H1 (cell line): ENCODE data around the gene PC. TPM values are rescaled to one million over a fixed set of nuclear protein-coding genes. Genes with fewer than 3 reads are reported as not detected.

Experiments
- CTCF ChIA-PET: fragments of 300-600 bp; sonication (Branson Sonifier 250); formaldehyde crosslinking; loops from one replicate; lab custom pipeline; 2021; ENCODE audit not compliant: partially characterized antibody; lab: Charles Lee
- POLR2A ChIA-PET: fragments of 300-600 bp; sonication (Branson Sonifier 250); formaldehyde crosslinking; loops from one replicate; lab custom pipeline; 2021; ENCODE audit warnings: inconsistent platforms; ENCODE audit not compliant: partially characterized antibody; lab: Charles Lee
- DNase-seq, 2 experiments: peaks; one replicate each; pipeline versions ENCODE4 v3.0.0 to v3.0.0-alpha.2; 2010 to 2022; ENCODE audit warnings: low spot score in 2 of 2, low read depth in 1 of 2, mixed read lengths in 1 of 2
- FAIRE-seq: peaks from 2 replicates; lab custom pipeline; 2011; peaks lifted over from hg19 to GRCh38; lab: Jason Lieb, UNC
- H2AFZ ChIP-seq: 2 replicates; pipeline ENCODE4 v1.8.1; 2012; ENCODE audit warnings: low read length, inconsistent platforms
- H2AK5ac ChIP-seq: 2 replicates; pipeline ENCODE4 v1.6.1; 2013; ENCODE audit warnings: low read depth, low read length
- H2BK120ac ChIP-seq: replicated peaks from 2 replicates; pipeline ENCODE3; 2013; ENCODE audit warnings: low read depth, low read length, inconsistent platforms
- H2BK12ac ChIP-seq: 2 replicates; pipeline ENCODE4 v1.6.1; 2013; ENCODE audit warnings: low read depth, low read length
- H2BK15ac ChIP-seq: 2 replicates; pipeline ENCODE4 v1.6.1; 2013; ENCODE audit warnings: low read length
- H2BK20ac ChIP-seq: 2 replicates; pipeline ENCODE4 v1.6.1; 2013; ENCODE audit warnings: low read length
- H2BK5ac ChIP-seq: 2 replicates; pipeline ENCODE4 v1.6.1; 2013; ENCODE audit warnings: low read depth, low read length
- H3K14ac ChIP-seq: 2 replicates; pipeline ENCODE4 v1.6.1; 2013; ENCODE audit warnings: inconsistent platforms; ENCODE audit not compliant: insufficient read length
- H3K18ac ChIP-seq: 2 replicates; pipeline ENCODE4 v1.6.1; 2013; ENCODE audit warnings: low read length; ENCODE audit errors: extremely low read depth
- H3K23ac ChIP-seq: 2 replicates; pipeline ENCODE4 v1.6.1; 2013; ENCODE audit warnings: inconsistent platforms; ENCODE audit not compliant: insufficient read length
- H3K23me2 ChIP-seq: 2 replicates; pipeline ENCODE4 v1.6.1; 2013; ENCODE audit warnings: low read depth, low read length
- H3K27ac ChIP-seq: 2 replicates; pipeline ENCODE4 v1.6.1; 2011; ENCODE audit warnings: low read depth, low read length, inconsistent platforms
- H3K27me3 ChIP-seq, 4 experiments: replicated peaks in 1 of 4; 1 replicate in 1 of 4; 2 replicates in 3 of 4; pipeline versions ENCODE4 v1.6.1 to v1.8.1; 2011 to 2013; ENCODE audit warnings: low read length in 3 of 4, mild to moderate bottlenecking in 3 of 4, inconsistent platforms in 2 of 4, mixed read lengths in 2 of 4, moderate library complexity in 1 of 4; ENCODE audit not compliant: control insufficient read depth in 3 of 4, insufficient read depth in 3 of 4; ENCODE audit errors: extremely low read depth in 1 of 4
- H3K36me3 ChIP-seq, 4 experiments: 2 replicates each; pipeline versions ENCODE4 v1.6.1 to v1.8.1; 2011 to 2013; ENCODE audit warnings: mild to moderate bottlenecking in 4 of 4, low read length in 3 of 4, moderate library complexity in 2 of 4, control low read depth in 1 of 4, inconsistent platforms in 1 of 4; ENCODE audit not compliant: insufficient read depth in 4 of 4, control insufficient read depth in 2 of 4
- H3K4ac ChIP-seq: replicated peaks from 2 replicates; pipeline ENCODE3; 2013; ENCODE audit warnings: low read length, low read depth, mixed read lengths, inconsistent platforms; ENCODE audit not compliant: insufficient read length
- H3K4me1 ChIP-seq, 4 experiments: replicated peaks in 1 of 4; 1 replicate in 1 of 4; 2 replicates in 3 of 4; pipeline versions ENCODE4 v1.6.1 to v1.8.1; 2011 to 2013; ENCODE audit warnings: low read length in 3 of 4, inconsistent platforms in 2 of 4, mixed read lengths in 1 of 4; ENCODE audit not compliant: insufficient read depth in 4 of 4, control insufficient read depth in 3 of 4
- H3K4me2 ChIP-seq, 2 experiments: 2 replicates each; pipeline versions ENCODE4 v1.6.1 to v1.8.1; 2011 to 2013; ENCODE audit warnings: low read depth in 2 of 2, low read length in 2 of 2, control low read depth in 1 of 2, inconsistent platforms in 1 of 2, mild to moderate bottlenecking in 1 of 2; ENCODE audit not compliant: insufficient read depth in 1 of 2
- H3K4me3 ChIP-seq, 4 experiments: fragments of 200-600, 300-600 bp in 1 of 4; sonication (generic), shearing (Covaris generic), sonication (Bioruptor Twin) in 1 of 4; 2 replicates each; pipeline versions ENCODE4 v1.5.1 to v1.8.1; 2011 to 2016; ENCODE audit warnings: low read length in 4 of 4, low read depth in 3 of 4, control low read depth in 2 of 4, inconsistent platforms in 2 of 4, mild to moderate bottlenecking in 2 of 4, mixed read lengths in 1 of 4, moderate library complexity in 1 of 4; ENCODE audit not compliant: insufficient read depth in 2 of 4; ENCODE audit errors: extremely low read depth in 1 of 4
- H3K56ac ChIP-seq: replicated peaks from 2 replicates; pipeline ENCODE3; 2013; ENCODE audit warnings: low read depth, mild to moderate bottlenecking, mixed read lengths, low read length, inconsistent platforms; ENCODE audit not compliant: insufficient read length
- H3K79me1 ChIP-seq: 2 replicates; pipeline ENCODE4 v1.6.1; 2013; ENCODE audit warnings: low read depth, low read length, control low read depth
- H3K79me2 ChIP-seq, 2 experiments: 2 replicates each; pipeline versions ENCODE4 v1.6.1 to v1.8.1; 2012 to 2013; ENCODE audit warnings: low read length in 2 of 2, mild to moderate bottlenecking in 2 of 2, inconsistent platforms in 1 of 2; ENCODE audit not compliant: insufficient read depth in 2 of 2, control insufficient read depth in 1 of 2
- H3K9ac ChIP-seq, 4 experiments: replicated peaks in 1 of 4; 1 replicate in 1 of 4; 2 replicates in 3 of 4; pipeline versions ENCODE4 v1.6.1 to v1.8.1; 2011 to 2013; ENCODE audit warnings: low read depth in 3 of 4, low read length in 3 of 4, control low read depth in 2 of 4, mild to moderate bottlenecking in 2 of 4, moderate library complexity in 2 of 4, inconsistent platforms in 1 of 4; ENCODE audit errors: extremely low read depth in 1 of 4
- H3K9me3 ChIP-seq, 2 experiments: 2 replicates each; pipeline versions ENCODE4 v1.6.1 to v1.8.1; 2012 to 2013; ENCODE audit warnings: mild to moderate bottlenecking in 2 of 2, moderate library complexity in 2 of 2, control low read depth in 1 of 2, inconsistent platforms in 1 of 2, low read depth in 1 of 2, low read length in 1 of 2, mixed read lengths in 1 of 2; ENCODE audit not compliant: insufficient read depth in 2 of 2
- H4K20me1 ChIP-seq, 2 experiments: replicated peaks in 1 of 2; 2 replicates each; pipeline versions ENCODE3 to v1.8.1; 2011 to 2013; ENCODE audit warnings: inconsistent platforms in 2 of 2, low read length in 2 of 2, mild to moderate bottlenecking in 1 of 2; ENCODE audit not compliant: insufficient read depth in 2 of 2, control insufficient read depth in 1 of 2
- H4K5ac ChIP-seq: 2 replicates; pipeline ENCODE4 v1.6.1; 2013; ENCODE audit warnings: low read length, low read depth, mixed read lengths, inconsistent platforms; ENCODE audit not compliant: insufficient read length
- H4K8ac ChIP-seq: 2 replicates; pipeline ENCODE4 v1.8.0; 2013; ENCODE audit warnings: mild to moderate bottlenecking, moderate library complexity, low read length, inconsistent platforms; ENCODE audit not compliant: insufficient read depth; ENCODE audit errors: extremely low read depth
- H4K91ac ChIP-seq: replicated peaks from 2 replicates; pipeline ENCODE3; 2013; ENCODE audit warnings: low read length, mixed read lengths, inconsistent platforms; ENCODE audit not compliant: insufficient read length
- BACH1 ChIP-seq: IDR thresholded peaks from 2 replicates; pipeline ENCODE4 v1.6.1; 2012; ENCODE audit warnings: low read length, improper control_type of control experiment
- BCL11A ChIP-seq, 2 experiments: IDR thresholded peaks; one replicate each; pipeline ENCODE4 v1.6.1; 2011; ENCODE audit warnings: low read depth in 2 of 2, low read length in 2 of 2, mild to moderate bottlenecking in 2 of 2
- CHD1 ChIP-seq: IDR thresholded peaks from 2 replicates; pipeline ENCODE4 v1.6.1; 2012; ENCODE audit warnings: low read depth, low read length, improper control_type of control experiment
- KDM1A ChIP-seq: fragments of 200-600, 300-600 bp; sonication (generic); IDR thresholded peaks from 2 replicates; pipeline ENCODE4 v1.7.1; 2016; ENCODE audit warnings: mild to moderate bottlenecking, low read length, borderline replicate concordance
- POLR2AphosphoS5 ChIP-seq: IDR thresholded peaks from 2 replicates; pipeline ENCODE4 v1.6.1; 2011; ENCODE audit warnings: low read depth, low read length
- RFX5 ChIP-seq: IDR thresholded peaks from 2 replicates; pipeline ENCODE4 v1.6.1; 2011; ENCODE audit warnings: low read depth, low read length, improper control_type of control experiment, borderline replicate concordance
- SIX5 ChIP-seq: IDR thresholded peaks from 2 replicates; pipeline ENCODE4 v1.6.1; 2011; ENCODE audit warnings: mild to moderate bottlenecking, low read depth, low read length
- YY1 ChIP-seq: IDR thresholded peaks from 2 replicates; pipeline ENCODE4 v1.6.1; 2011; ENCODE audit warnings: low read depth, mild to moderate bottlenecking, low read length
- whole genome bisulfite sequencing, 2 experiments: shearing (Covaris generic) in 1 of 2; methylation state at CpG; one replicate each; pipeline versions ENCODE4 v1.1.6 to v1.1.7; 2013 to 2015; ENCODE audit warnings: low lambda C conversion rate in 2 of 2, mixed read lengths in 2 of 2, inconsistent platforms in 1 of 2, low coverage in 1 of 2, missing lambda C conversion rate in 1 of 2; ENCODE audit not compliant: insufficient replicate concordance in 2 of 2, insufficient coverage in 1 of 2, insufficient read length in 1 of 2; ENCODE audit errors: extremely low coverage in 1 of 2, missing lambda C conversion rate in 1 of 2; 5-methylcytosine and 5-hydroxymethylcytosine counted together
- polyA plus RNA-seq, 7 experiments: library from polyadenylated mRNA; depleted of rRNA in 3 of 7; stranded (reverse) in 5 of 7; unstranded in 2 of 7; fragments of >200 nt in 5 of 7; fragments of 200-250 nt in 2 of 7; gene quantifications; 1 replicate in 5 of 7; 2 replicates in 1 of 7; 4 replicates in 1 of 7; pipeline versions ENCODE4 v1.2.1 to v1.2.3, GENCODE V29; 2011 to 2013; ENCODE audit warnings: missing spikeins in 2 of 7, mixed read lengths in 2 of 7
- total RNA-seq: library from RNA; stranded (reverse); fragmentation: NEBNext Ultra II Directional; extraction: Animal tissue kit (Norgen Biotek cat#: 25700); gene quantifications from 2 replicates; pipeline ENCODE4 v1.2.1, GENCODE V29; 2021
- TF ChIP-seq, protein P1 (sequence below): IDR thresholded peaks from 2 replicates; pipeline ENCODE4 v1.6.1; 2011; ENCODE audit warnings: low read length, improper control_type of control experiment

Gene PC
- total and polyA plus RNA-seq, 2 of the 8 experiments (the other 6 are each of a cell fraction or from before 2014, with no cell fraction given), result 11.5 to 27.5 TPM

DNA sequence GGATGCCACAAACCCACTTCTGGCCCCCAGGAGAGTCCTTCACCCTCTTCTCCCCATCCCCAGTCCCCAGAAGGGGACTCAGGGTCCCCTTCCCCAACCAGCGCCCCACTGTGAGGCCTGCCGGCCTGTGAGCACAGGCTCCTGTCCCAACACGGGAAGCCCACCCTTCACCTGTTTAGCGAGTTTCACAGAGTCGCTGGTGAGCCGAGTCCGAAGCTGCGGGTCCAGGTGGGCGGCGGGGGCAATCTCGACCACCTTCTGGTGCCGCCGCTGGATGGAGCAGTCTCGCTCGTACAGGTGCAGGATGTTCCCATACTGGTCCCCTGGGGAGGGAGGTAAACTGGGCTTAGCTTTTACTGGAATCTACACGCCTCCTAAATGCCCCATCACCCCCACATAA lies 88.1 kb downstream of the PC start:
- POLR2A ChIA-PET, result interaction anchor here (0.9 kb wide), 1 partner anchor 87 kb away, joined by 3 read pairs; no protein-coding TSS in a partner anchor

More for the DNA sequence above, 88.1 kb downstream of the PC start:
- H3K56ac ChIP-seq, result no peak overlapping the region
- H3K4me2 ChIP-seq, result no peak overlapping the region
- H4K8ac ChIP-seq, result 0 out of 2 replicates have a peak overlapping the region, but pooled peaks have one; percentile 5
- no peak overlapping the region for H3K18ac ChIP-seq
- no peak overlapping the region for H2BK20ac ChIP-seq
- no peak overlapping the region for H4K5ac ChIP-seq
- no peak overlapping the region for H3K14ac ChIP-seq
- 0 out of 8 replicates have a peak, but pooled peaks cover 0 to 2% (median 0%) of the 10 kb centered on the region in 4 experiments for H3K36me3 ChIP-seq
- FAIRE-seq, result no peak
- H2AK5ac ChIP-seq, result no peak overlapping the region
- no peak overlapping the region for H2BK120ac ChIP-seq
- H2BK15ac ChIP-seq, result no peak overlapping the region
- H3K4me3 ChIP-seq, result no peak overlapping the region
- no peak for DNase-seq
- H3K27ac ChIP-seq, result no peak overlapping the region
- H3K23ac ChIP-seq, result no peak overlapping the region
- no peak overlapping the region for H3K9ac ChIP-seq
- CTCF ChIA-PET, result interaction anchor here (1.0 to 13.8 kb wide), 8 partner anchors 9 to 151 kb away, joined by 3 to 199 read pairs (median 4); partner anchors contain the start of gene RCE1
- no peak overlapping the region for H4K91ac ChIP-seq
- WGBS, 2 experiments, result 95% methylated on average over 16 of the region's 16 CpGs; no CpG with 5 or more reads in 1 of the 2 experiments
- no peak overlapping the region for H3K4ac ChIP-seq
- H3K4me1 ChIP-seq, result peaks cover 0 to 12% (median 2%) of the 10 kb centered on the region in 4 experiments; a peak in 5 of 7 replicates
- no peaks in the 10 kb centered on the region for H3K79me1 ChIP-seq
- peaks cover 0 to 2% of the 10 kb centered on the region in 2 experiments for H4K20me1 ChIP-seq
- no peaks in the 10 kb centered on the region for H3K9me3 ChIP-seq
- no peak overlapping the region for H2BK5ac ChIP-seq
- H3K27me3 ChIP-seq, result no peaks in the 10 kb centered on the region
- no peaks in the 10 kb centered on the region for H3K79me2 ChIP-seq
- TF ChIP-seq, protein P1, sequence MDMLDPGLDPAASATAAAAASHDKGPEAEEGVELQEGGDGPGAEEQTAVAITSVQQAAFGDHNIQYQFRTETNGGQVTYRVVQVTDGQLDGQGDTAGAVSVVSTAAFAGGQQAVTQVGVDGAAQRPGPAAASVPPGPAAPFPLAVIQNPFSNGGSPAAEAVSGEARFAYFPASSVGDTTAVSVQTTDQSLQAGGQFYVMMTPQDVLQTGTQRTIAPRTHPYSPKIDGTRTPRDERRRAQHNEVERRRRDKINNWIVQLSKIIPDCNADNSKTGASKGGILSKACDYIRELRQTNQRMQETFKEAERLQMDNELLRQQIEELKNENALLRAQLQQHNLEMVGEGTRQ, result no peak
- TF ChIP-seq KDM1A (no peak), BACH1 (no peak), RFX5 (no peak), SIX5 (no peak), POLR2AphosphoS5 (no peak), YY1 (no peak), CHD1 (no peak), BCL11A (IDR thresholded peaks at IDR 0.05; ENCODE audit: low read depth in 2 of 2, low read length in 2 of 2) (no peak)
- no peaks in the 10 kb centered on the region for H3K23me2 ChIP-seq
- no peak overlapping the region for H2AFZ ChIP-seq
- H2BK12ac ChIP-seq, result no peak overlapping the region
